Activated CD8-positive, alpha-beta memory T cell treated with anti-CD3 and anti-CD28 coated beads, Interleukin-2, amount 50 U/mL, for 24 hours (primary cell): ENCODE results near the gene NEUROD6.

Source experiments
- DNase-seq: peaks from one replicate; pipeline ENCODE4 v3.0.0-alpha.2; 2020; ENCODE audit errors: extremely low read depth

NEUROD6 gene

DNA sequence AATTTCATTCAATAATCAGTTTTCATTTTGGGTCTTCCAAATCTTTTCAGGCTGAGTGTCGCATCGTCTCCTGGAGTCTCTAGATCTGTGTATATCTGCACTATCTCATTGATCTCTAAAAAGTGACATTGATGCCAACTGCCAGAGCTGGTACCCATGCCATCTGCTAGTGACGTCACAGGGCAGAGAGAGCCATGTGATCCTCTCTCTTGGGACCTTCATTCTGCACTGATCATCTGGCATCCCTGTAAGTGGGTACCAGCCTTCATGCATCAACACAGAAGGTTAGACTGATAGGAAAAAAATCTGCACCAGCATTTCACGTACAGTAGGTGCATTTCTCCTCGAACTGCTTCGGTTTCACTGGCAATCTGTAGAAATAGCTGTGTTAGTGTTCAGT is at the start of gene NEUROD6:
Gene NEUROD6, minus strand, starts transcription at position 124 of the 400 bp plus-strand sequence. CDS start 1,458 bp downstream, outside the sequence.
- DNase-seq, result no peak

DNA sequence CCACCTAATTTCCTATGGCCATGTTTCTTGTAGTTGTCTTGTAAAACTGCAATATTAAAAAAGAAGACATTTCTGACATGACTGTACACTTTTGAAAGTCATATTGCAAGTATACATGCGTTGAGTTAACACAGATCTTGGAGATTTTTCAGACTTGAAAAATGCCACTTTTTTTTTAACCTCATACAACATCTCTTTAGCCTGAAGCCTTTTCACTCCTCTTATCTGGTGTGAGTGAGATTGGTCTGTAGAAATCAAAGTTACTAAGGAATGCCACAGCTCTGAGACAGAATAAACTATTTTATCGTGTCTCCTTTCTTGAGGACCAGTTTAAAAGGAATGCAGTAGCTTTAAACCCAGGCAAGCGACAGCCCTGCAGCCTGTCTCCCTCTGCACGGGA is 43.9 kb upstream of the NEUROD6 start:
- no peak for DNase-seq

DNA sequence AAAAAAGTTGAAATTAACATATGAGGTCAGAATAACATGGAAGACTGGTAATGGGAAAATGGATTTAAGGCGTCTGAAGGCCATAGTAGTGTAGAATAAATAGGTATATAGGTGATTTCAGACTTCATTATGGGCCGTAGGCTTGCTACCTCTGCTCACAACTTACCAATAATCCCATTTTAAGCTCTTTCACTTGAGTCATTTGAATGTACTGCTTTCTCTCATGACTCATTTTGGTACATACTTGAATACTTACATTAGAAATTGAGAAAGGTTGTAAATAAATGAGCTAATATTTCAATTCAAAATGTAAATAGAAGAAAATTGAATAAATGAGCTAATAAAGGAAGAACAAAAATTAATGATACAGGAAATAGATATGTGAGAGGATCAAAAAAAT is 42.2 kb upstream of the NEUROD6 start:
- no peak for DNase-seq

DNA sequence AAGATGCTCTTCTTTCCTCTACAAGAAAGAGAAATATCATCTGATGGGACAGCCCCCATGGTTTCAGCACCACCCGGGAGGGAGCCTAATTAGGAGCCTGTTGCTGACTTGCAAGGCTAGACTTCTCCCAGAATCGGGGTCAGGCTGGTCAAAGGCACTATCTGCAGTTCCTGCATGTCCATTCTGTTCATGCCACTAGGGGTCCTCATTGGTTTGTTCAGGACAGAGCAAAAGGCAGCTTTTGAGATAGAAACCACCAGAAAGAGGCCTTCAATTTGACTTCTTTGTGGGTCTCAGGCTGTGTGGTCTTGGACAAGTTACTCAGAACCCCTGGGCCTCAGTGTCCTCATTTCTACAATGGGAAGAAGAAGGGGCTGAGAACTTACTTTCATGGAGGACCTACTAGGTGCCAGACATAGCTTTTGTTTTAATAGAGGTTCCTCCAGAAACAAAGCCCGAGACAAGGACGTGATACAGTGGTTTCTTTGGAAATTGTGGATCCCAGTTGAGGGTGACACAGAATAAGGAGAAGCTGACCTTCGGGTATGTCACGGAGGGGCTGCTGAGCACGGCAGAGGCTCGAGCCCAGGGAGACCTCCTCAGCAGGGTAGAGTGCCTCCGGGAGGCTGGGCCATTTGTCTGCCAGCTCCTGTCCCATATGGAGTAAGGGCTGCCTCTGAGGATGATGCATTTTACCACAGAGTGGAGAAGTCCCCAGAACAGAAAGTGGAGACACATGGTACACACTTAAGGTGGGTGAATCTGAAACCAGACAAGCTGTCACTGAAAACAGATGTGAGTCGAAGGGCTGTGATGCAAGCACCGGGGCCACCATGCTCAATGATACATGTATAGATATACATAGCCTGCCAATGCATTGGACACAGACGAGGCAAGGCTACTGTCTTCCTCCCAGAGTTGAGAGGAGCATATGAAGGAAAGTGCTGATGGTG is 33.1 kb upstream of the NEUROD6 start:
- DNase-seq, result no peak

DNA sequence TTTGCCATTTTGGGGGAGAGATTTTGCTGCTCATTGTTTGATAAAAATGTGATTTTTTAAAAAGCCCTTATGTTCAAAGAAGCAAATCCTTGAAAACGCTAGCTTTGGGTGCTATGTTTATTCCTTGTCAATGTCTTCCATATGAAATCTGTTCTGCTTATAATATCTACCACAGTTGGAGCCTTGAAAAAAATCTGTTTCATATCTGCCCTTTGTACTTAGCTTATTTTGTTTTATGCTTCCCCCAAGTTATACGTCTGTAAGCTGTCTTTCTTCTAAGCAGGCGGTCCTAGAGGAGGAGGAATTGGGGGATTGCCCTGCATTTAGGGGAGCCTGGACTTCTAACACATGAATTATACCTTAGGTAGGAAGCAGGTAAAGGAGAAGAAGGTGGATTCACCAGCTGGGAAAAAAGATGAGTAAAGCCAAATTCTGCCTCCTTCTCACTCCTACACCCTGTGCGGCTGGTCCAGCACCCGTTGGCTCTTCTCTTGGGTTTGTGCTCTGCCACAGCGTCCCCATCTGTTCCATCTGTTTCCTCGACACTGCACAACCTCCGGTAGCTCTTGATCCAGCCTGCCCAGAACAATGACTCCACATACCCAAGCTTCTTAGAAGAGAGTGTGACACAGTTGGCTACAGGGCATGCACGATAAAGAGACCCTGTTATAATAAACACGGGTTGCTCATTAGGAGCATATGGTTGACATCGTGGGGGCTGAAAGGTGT is 31.9 kb upstream of the NEUROD6 start:
- no peak for DNase-seq

DNA sequence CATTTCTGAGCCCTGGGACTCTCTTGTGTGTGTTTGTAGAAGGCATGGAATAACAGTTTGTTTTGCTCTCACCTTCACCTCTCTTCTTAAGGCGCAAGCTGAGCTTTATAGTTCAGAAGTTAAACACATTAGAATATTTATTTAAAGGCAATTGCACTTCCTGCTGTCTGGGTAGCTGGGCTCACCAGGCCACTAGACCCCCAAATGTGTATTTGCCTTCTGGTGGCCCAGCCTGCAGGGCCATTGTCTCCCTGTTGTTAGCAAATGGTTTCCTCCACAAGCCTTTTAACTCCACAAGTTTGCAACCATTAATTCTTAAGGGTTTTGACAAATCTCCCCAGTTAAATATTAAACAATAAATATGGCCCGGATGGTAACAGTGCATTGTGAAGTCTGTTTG is 31.1 kb upstream of the NEUROD6 start:
- no peak for DNase-seq

DNA sequence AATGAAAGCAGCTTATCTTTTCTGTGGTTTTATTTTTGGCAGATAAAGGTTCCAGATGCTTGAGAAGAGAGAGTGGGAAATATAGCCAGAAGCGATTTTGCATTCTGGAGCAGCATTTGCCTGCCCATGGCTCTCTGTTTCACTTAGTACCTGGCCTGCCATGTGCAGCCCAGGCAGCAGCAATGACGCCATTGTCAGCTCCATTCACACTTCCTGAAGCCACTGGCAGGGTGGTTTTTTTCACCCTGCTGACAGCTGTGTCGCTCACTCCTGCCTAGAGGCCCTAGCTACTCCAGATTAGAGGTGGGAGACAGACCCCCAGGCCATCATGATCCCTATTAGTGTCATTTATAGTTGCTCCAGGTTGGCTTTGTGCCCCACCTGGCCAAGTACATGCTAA is 30.1 kb upstream of the NEUROD6 start:
- DNase-seq, result no peak

DNA sequence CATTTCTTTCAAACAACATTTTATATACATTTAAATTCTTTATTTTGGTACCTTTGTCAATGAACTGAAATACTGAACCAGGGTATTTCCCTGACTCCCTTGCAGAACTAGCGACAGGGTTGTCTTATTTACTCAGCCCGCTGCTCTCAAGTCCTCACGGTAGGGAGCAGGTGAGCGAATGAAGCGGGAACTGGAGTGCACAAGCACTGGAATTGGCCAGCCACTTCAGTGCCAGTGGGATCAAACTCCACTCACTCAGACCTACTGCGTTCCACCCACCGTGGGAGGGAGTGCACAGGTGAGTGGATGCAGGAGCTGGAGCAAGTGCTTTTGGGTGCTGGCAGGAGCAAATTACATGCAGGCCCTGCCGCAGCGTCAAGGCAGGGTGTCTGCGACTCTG is 28.1 kb upstream of the NEUROD6 start:
- DNase-seq, result no peak

DNA sequence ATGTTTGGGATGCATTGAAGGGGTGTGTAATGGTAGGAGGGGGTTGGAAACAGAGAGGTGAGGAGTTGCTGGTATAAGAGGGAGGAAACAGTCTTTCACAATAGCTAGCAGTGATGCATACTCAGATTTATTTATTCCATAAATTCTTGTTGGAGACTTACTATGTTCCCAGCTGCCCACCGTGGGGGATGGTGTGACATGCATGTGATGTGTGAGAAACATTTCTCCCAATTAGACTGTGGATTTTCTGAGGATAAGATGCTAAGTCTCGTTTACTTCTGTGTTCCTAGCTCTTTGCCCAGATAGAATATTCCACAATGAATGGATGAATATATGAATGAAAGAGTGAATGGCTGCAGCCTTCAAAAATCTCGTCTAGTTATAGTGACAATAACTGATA is 23.0 kb upstream of the NEUROD6 start:
- DNase-seq, result no peak

DNA sequence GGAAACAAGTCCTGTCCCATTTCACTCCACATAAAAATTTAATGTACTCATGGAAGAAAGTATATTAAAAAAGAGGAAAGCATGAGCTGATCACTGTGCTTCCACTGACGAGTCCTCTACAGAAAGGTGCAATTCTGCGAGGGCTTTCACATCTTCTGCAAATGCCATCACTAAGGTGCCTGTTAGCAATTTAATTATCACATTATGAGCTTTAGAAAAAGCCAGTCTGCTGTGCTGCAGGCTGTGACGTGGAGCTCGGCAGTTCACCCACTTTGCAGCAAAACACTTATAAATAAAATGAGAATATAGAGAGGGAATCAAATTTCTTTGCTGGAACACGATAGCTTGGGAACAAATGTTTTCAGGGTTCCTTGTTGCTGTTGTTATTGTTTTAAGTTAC is 22.5 kb upstream of the NEUROD6 start:
- no peak for DNase-seq

DNA sequence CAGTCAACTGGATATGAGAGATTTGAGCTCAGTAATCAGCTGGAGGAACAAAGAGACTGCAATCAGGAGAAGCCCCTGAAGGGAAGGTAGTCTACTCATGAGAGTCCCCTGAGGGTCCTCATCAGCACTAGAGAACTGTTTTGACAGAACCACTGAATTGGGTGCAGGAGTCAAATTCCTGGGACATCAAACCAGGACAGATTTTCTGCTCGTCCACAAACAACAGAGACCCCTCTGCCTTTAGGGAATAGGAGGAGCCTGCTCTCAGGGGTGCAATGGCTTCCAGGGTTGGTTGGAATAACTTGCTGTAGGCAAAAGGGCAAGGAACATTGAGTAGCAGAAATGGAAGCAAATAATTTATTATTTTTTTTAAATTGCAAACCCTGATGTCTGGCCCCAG is 21.9 kb upstream of the NEUROD6 start:
- DNase-seq, result no peak

DNA sequence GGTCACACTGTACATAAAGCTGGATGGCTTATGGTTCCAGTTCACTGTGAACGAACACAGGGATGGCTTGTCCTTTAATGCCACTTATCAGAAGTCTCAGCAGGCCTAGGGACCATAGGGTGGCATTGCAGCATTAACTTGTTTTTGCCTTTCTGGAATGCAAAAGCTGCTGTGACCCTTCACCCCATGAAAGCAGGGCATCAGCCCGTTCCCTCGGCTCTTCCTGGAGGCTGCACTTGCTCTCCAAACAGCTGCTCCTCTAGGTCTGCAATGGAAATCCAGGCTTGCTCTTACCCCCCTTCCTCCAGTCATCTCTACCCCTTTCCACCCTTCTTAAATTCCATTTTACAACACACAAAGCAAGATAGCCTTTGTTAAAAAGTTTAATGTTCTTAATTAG is 17.9 kb upstream of the NEUROD6 start:
- no peak for DNase-seq

DNA sequence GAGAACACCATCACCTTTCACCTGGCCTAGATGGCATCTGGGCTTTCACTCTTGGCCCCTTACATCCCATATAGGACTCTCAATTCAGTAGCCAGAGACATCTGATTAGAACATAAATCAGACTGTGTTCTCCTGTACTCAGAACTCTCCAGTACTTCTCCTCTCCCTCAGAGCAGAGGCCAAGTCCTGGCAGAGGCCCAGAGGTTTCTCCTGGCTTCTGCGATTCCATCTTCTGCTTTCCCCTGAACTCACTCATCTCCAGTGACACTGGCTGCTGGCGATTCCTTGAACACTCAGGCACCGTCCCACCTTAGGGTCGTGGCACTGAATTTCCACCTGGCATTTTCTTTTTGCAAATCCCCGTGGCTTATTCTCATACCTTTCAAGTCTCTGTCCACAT is 4.9 kb upstream of the NEUROD6 start:
- no peak for DNase-seq

DNA sequence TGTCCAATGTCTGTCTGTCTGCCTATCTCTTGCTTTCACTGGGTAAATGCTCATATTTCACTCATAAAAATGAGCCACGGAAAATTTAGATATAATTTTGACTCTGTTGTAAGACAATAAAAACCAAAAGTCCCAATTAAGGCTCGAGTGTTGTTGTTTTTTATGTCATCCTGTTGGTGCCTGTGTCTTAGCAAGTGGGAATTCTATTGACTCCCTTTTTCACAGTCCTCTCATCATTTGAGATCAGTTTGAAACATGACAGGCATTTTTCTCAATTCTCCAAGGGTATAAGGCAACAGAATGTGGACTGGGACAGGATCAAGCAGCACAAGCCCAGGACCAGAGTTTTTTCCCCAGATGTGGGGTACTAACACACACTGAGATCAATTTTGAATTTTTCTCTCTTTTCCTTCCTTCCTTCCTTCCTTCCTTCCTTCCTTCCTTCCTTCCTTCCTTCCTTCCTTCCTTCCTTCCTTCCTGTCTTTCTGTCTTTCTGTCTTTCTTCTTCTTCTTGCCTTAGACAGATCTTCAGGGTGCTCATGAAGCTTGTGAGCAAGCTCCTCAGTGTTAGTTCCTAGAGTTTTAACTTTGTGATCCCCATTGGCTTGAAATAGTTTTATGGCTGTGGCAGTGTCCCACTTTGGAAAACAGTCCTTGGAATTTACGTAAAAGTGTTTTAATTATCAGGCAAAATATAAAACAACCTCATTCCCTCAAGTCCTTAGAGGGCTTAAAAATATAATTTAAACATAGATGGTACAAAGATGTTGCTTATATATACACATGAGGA is 3.2 kb upstream of the NEUROD6 start:
- DNase-seq, result no peak

DNA sequence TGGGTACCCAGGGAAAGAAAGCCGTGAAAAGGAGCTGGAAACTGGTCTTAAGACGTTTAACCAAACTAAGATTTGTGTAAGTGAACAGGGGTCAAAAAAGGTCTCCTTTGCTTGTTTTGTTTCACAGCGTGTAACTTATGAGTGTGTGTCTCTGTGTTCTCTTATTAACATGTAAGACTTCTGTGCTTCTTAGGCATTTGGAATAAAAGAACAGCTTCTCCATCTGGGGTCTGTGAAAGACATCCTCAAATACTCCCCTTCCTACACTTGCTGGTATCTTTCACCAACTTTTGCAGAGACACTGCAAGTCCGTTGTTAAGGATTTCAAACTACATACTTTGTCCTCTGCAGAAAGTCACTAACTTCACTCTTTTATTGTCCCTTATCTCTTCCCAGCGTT is 615 bp upstream of the NEUROD6 start:
- DNase-seq, result no peak

DNA sequence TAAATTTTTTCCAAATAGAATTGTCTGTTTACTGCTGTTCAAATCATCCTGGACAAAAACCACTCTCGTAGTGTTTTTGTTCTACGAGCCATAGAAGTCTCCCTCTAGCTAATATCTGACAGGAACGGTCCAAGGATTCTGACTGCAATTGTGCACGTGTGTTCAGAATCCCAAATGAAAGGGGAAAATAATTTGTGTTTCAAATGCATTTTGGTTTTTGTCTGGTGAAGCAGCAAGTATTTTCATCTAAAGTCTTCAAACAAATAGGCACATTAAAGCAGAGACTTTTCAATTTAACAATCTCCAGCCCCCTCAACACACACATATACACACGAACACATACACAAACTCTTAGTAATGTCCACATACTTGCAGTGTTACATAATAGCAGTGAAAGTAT is 475 bp downstream of the NEUROD6 start:
- DNase-seq, result no peak

DNA sequence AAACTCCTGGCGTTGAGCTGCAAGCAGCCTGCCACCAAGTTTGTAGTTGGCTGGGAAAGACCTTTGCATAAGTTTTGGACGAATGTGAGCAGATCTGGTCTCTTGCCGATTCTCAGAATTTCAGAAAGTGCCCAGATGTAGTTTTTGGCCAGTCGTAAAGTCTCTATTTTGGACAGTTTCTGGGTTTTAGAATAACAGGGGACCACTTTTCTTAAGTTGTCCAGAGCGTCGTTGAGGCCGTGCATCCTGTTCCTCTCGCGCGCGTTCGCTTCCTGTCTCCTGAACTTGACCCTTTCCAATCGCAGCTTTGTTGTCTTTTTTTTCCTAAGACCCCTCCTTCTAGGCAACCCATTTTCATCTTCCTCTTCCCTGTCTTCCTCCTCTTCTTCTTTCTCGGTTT is 1.8 kb downstream of the NEUROD6 start:
- no peak for DNase-seq

DNA sequence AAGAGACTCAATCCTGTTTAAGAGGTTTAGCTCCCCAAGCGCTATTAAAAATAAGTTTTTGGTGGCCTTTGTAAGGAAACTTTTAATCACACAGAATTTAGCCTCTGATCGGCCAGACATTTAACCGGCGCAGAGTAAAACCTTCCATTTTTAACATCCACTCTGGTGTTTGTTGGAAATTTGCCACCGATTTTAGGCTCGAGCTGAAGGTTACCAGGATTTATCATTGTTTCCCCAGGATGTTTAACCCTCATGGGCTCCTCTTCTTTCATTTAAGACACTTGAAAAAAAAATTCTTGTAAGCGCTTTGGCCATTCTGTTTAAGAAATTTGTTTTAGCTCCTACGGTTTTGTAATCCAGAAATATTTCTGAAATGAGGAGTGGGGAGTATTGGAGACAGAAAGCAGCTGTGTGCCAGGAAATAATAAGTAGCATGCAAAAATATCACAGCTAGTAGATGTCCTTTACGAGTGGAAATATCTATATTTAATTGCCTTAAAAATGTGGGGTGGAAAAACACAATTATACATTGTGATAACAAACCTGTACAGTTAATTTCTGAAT is 3.4 kb downstream of the NEUROD6 start:
- no peak for DNase-seq

DNA sequence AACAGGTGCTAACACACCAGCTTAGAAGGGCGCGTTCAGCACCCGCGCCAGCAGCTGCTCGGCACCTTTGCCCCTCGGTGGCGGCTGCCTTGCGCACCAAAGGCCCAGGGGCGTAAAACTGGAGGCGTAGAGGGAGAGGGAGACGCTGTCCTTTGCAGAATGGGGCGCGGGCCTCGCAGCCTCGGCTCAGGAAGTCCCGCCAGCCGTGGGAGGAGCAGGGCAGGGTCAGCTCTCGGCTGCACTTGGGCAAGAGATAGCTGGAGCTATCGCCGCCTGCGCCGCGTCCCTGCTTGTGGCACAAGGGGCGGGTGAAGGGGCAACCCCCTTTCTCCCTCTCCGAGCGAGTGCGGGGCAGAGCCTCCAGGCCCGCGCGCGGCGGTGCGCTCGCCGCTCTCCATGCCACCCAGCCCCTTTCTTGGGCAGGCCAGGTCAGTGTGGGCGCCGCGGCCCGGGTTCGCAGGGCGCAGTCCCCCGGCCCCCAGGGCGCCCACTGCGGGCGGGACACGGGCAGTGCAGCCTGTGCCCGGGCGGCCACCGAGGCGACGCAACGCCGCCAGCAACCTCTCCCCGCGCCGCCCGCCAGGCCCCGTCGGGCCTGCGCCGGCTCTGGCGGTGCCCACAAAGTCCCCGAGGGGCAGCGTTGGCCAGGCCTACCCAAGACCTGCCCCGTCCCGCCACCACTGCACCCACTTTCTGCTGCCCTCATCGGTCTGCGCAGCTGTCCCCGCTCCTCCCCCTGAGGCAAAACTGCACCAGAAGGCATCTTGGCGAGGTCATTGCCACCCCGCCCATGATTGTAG is 4.1 kb downstream of the NEUROD6 start:
- DNase-seq, result no peak

DNA sequence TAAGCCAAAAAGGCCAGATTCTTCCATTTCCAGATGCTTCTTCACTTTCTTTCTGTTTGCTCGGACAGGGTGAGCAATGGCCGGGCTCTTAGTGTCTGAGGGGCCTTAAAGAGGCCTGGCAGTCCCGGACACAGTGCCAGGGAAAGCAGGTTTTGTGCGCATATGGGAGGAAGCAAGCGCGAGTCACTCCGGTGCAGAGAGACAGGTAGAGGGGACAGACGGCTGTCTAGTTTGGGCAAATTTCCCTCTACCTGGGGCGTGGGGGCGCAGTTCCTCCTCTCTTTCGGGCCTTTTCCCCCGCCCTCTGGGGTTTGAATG is 4.7 kb downstream of the NEUROD6 start:
- no peak for DNase-seq

DNA sequence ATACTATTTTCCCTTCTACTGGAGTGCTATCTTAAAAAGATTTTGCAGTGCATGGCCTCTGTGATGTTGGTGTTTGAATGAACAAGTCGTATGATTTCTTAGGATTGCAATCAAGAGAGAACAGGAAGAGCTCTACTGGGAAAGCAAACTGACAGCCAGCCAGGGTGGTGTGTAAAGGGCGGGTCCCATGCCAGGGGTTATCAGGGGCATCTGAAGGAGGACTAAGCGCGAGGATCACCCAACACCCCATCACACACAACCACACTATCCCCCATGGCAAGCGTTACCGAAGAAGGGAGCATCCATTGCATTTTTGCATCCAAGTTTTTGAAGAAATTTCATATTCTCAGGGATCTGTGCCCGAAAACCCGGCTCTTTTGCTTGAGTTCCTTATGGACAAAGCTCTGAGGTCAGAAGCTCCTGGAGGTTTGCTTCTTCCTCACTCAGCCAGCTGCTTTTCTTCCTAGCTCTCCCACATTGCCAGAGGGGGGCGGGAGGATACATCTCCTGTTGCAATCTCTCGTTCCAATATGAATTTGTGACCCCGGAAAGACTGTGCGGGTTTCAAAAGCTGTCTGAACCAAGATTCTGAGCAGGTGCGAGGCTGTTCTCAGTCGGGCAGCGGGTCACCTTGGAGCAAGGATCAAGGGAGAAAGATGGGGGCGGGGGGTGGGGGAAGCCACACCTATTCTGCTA is 5.2 kb downstream of the NEUROD6 start:
- no peak for DNase-seq
